ENCODE results near the gene NCKIPSD. TPM values are rescaled to one million over a fixed set of nuclear protein-coding genes. Genes with fewer than 3 reads are reported as not detected.

Gene NCKIPSD
- total RNA-seq, 1 donor from 2014 or later: 18.3 TPM

- intact Hi-C loops (cut with DNase I): no loop called here
- ATAC-seq (no peak), DNase-seq (no peak)
- TF ChIP-seq, protein P1, sequence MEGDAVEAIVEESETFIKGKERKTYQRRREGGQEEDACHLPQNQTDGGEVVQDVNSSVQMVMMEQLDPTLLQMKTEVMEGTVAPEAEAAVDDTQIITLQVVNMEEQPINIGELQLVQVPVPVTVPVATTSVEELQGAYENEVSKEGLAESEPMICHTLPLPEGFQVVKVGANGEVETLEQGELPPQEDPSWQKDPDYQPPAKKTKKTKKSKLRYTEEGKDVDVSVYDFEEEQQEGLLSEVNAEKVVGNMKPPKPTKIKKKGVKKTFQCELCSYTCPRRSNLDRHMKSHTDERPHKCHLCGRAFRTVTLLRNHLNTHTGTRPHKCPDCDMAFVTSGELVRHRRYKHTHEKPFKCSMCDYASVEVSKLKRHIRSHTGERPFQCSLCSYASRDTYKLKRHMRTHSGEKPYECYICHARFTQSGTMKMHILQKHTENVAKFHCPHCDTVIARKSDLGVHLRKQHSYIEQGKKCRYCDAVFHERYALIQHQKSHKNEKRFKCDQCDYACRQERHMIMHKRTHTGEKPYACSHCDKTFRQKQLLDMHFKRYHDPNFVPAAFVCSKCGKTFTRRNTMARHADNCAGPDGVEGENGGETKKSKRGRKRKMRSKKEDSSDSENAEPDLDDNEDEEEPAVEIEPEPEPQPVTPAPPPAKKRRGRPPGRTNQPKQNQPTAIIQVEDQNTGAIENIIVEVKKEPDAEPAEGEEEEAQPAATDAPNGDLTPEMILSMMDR (IDR thresholded peaks at IDR 0.05): no peak
- no peak overlapping the region for H3K27ac ChIP-seq
- H3K36me3 ChIP-seq: peaks cover 55% of the 10 kb centered on the region
- peaks cover 16% of the 10 kb centered on the region for H3K4me1 ChIP-seq
- no peak overlapping the region for H3K4me3 ChIP-seq
- no peaks in the 10 kb centered on the region for H3K9me3 ChIP-seq
- no peaks in the 10 kb centered on the region for H3K27me3 ChIP-seq
Measured at GRCh38 chr3:48697952-48698351, 12.2 kb upstream of the NCKIPSD start.

DNA sequence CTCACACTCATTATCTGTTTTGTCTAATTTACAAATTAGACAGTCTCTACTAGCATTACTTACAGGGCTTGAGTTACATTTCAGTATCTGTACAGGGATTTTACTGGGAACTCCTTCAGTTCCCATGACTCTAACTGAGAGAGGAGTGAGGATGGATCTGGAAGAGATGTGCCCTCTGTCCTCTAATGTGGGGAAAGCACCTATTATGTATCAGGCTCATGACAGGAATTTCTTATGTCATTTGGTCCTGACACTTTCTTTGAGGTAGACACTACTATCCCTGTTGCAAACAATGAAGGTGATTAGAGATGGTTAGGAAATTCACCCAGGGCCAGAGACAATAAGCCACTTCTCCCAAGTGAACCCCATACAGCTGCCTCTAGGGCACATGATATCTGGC lies 10.9 kb upstream of the NCKIPSD start:
- Histone ChIP-seq H3K36me3 (peaks cover 68% of the 10 kb centered on the region), H3K27ac (no peak overlapping the region)
- intact Hi-C loops (cut with DNase I): no loop called here

GRCh38 chr3:48696156-48696555 lies 10.4 kb upstream of the NCKIPSD start:
- no peaks in the 10 kb centered on the region for H3K27me3 ChIP-seq
- H3K9me3 ChIP-seq: no peaks in the 10 kb centered on the region
- peaks cover 71% of the 10 kb centered on the region for H3K36me3 ChIP-seq
- peak; percentile 12 for DNase-seq
- no peak overlapping the region for H3K27ac ChIP-seq
- H3K4me1 ChIP-seq: peaks cover 16% of the 10 kb centered on the region
- TF ChIP-seq, protein P1 (IDR thresholded peaks at IDR 0.05): no peak
- ATAC-seq: no peak
- no peak overlapping the region for H3K4me3 ChIP-seq
- intact Hi-C loops (cut with DNase I): no loop called here

More for the DNA sequence above, 10.9 kb upstream of the NCKIPSD start:
- Histone ChIP-seq H3K27me3 (no peaks in the 10 kb centered on the region), H3K4me3 (no peak overlapping the region), H3K4me1 (peaks cover 16% of the 10 kb centered on the region), H3K9me3 (no peaks in the 10 kb centered on the region)
- TF ChIP-seq, protein P1 (IDR thresholded peaks at IDR 0.05): no peak
- no peak for DNase-seq
- ATAC-seq: no peak

DNA sequence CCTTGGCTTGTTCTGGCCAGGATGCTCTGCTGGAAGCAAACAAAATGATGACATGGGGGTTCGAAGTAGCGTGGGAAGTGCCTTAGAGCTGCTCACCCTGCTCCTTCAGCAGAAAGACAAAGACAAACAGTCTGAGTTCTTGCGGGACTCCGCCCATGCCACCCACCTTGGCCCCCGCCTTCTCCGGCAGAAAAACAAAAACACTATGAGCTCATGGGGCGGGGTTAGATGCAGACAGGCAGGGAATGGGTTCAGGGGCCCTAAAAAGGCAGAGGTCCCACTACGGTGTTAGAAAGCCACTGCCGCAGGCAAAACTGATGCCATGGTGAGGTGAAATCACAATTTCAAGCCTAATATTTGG lies 9.7 kb upstream of the NCKIPSD start:
- H3K27me3 ChIP-seq: no peaks in the 10 kb centered on the region
- H3K36me3 ChIP-seq: peaks cover 72% of the 10 kb centered on the region
- ATAC-seq: peak; percentile 27
- peak overlapping the region; percentile 81 for H3K27ac ChIP-seq
- H3K4me1 ChIP-seq: peaks cover 16% of the 10 kb centered on the region
- no peaks in the 10 kb centered on the region for H3K9me3 ChIP-seq
- peak overlapping the region; percentile 35 for H3K4me3 ChIP-seq
- intact Hi-C loops (cut with DNase I): no loop called here
- TF ChIP-seq, protein P1 (IDR thresholded peaks at IDR 0.05): no peak
- DNase-seq: peak; percentile 59

- ATAC-seq (peak; percentile 86), DNase-seq (peak; percentile 80)
- Histone ChIP-seq H3K36me3 (peaks cover 77% of the 10 kb centered on the region), H3K27me3 (no peaks in the 10 kb centered on the region), H3K4me1 (peaks cover 11% of the 10 kb centered on the region), H3K9me3 (no peaks in the 10 kb centered on the region), H3K4me3 (peak overlapping the region; percentile 35), H3K27ac (peak overlapping the region; percentile 81)
- TF ChIP-seq, protein P1 (IDR thresholded peaks at IDR 0.05): no peak
- intact Hi-C loops (cut with DNase I): no loop called here
Measured at GRCh38 chr3:48694610-48695392, 9.1 kb upstream of the NCKIPSD start.
